Activated T-helper 17 cell treated with anti-CD3 and anti-CD28 coated beads, Interleukin-2, amount 50 U/mL, for 72 hours (primary cell): ENCODE results near the gene RAB5IF. TPM values are rescaled to one million over a fixed set of nuclear protein-coding genes. Genes with fewer than 3 reads are reported as not detected.

ENCODE experiments used
- ATAC-seq: fragments of 150-1000 bp; cut with Tn5 transposase; replicated peaks from 2 replicates; pipeline ENCODE4 v1.10.0; 2021; ENCODE audit warnings: mild to moderate bottlenecking, moderate library complexity
- H3K27ac Mint-ChIP-seq: one replicate; pipeline ENCODE4 v1.8.0; 2022; ENCODE audit warnings: mixed read lengths
- H3K27me3 Mint-ChIP-seq: one replicate; pipeline ENCODE4 v1.8.0; 2022; ENCODE audit warnings: mixed read lengths
- H3K36me3 Mint-ChIP-seq: one replicate; pipeline ENCODE4 v1.8.0; 2022; ENCODE audit warnings: low read depth, mild to moderate bottlenecking, mixed read lengths
- H3K4me1 Mint-ChIP-seq: one replicate; pipeline ENCODE4 v1.8.0; 2022; ENCODE audit warnings: mixed read lengths
- H3K4me3 Mint-ChIP-seq: one replicate; pipeline ENCODE4 v1.8.0; 2022; ENCODE audit warnings: mild to moderate bottlenecking, mixed read lengths
- H3K9me3 Mint-ChIP-seq: one replicate; pipeline ENCODE4 v1.8.0; 2022; ENCODE audit warnings: mixed read lengths
- total RNA-seq, 2 donors: library from RNA; stranded (reverse); gene quantifications; one replicate each; pipeline ENCODE4 v1.2.3, GENCODE V29; 2022

Gene RAB5IF
- total RNA-seq, 2 donors from 2014 or later = 60.8 to 186 TPM

DNA sequence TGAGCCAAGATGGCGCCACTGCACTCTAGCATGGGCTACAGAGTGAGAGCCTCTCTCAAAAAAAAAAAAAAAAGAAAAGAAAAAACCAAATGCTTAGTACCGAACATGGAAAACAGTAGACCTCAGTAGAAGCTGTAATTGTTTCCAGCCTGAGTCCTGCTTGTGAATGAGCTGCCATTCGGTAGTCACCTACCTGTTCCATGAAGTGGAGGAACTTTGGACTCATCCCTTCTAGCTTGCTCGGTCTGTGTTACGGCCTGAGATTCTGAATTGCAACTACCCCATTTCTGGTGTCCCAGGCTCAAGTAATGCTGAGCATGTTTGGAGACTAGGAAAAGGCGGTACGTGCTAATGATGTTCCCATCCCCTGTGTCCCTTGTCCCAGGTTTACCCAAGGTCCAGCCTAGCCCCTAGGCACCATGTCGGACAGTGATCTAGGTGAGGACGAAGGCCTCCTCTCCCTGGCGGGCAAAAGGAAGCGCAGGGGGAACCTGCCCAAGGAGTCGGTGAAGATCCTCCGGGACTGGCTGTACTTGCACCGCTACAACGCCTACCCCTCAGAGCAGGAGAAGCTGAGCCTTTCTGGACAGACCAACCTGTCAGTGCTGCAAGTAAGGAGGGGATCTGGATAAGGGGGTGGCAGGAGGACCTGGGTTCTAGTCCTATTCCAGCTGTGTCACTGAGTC lies 27.1 kb upstream of the RAB5IF start:
- H3K9me3 Mint-ChIP-seq = no peaks in the 10 kb centered on the region
- no peak overlapping the region for H3K4me3 Mint-ChIP-seq
- ATAC-seq = no peak
- no peaks in the 10 kb centered on the region for H3K27me3 Mint-ChIP-seq
- no peak overlapping the region for H3K27ac Mint-ChIP-seq
- peaks cover 25% of the 10 kb centered on the region for H3K4me1 Mint-ChIP-seq
- peaks cover 86% of the 10 kb centered on the region for H3K36me3 Mint-ChIP-seq

DNA sequence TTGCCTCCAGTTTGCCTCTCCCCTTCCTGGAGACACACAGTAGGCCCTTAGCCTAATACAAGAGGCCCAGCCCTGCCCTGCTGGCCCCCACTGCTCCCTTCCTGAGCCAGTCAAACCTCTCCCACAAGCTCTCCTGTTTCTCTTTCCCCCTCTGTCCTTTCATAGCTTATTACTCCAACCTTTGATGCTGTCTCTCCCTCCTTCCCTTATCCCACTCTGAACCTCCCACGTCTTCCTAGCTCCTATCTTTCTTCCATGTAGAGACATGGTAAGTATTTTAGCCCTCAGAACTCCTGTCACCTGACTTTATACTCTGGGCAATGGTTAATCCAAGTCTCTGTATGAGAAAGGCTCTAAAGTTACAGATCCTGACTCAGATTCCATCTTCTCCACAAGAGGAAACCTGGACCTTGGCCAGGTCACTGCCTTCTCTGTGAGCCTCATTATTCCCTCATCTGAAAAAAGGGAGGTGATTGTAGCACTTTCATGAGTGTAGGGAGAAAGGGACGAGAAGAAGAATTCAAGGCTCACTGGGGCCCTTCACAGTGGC lies 25.5 kb upstream of the RAB5IF start:
- ATAC-seq = no peak
- peaks cover 87% of the 10 kb centered on the region for H3K36me3 Mint-ChIP-seq
- peak overlapping the region; percentile 51 for H3K27ac Mint-ChIP-seq
- H3K9me3 Mint-ChIP-seq = no peaks in the 10 kb centered on the region
- H3K27me3 Mint-ChIP-seq = no peaks in the 10 kb centered on the region
- H3K4me1 Mint-ChIP-seq = peaks cover 19% of the 10 kb centered on the region
- no peak overlapping the region for H3K4me3 Mint-ChIP-seq

DNA sequence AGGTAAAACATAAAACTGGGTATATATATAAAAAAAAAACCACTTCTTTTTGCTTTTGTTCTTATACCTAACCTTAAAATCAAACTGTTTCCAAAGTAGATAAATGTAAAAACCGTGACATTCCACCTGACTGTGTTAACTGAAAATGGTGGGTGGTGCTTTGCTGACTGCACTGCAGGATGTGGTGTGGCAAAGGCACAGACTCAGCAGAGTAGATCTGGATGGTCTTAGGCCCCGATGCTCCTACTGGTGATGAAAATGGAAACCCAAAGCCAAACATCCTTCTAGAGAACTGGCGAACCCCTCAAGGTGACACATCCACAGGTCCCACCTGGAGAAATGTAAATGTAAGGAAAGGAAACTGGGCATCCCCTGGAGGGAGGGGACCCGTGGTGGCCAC lies 23.3 kb upstream of the RAB5IF start:
- Mint-ChIP-seq H3K9me3 (no peaks in the 10 kb centered on the region), H3K4me1 (peaks cover 21% of the 10 kb centered on the region), H3K27ac (peak overlapping the region; percentile 89), H3K27me3 (no peaks in the 10 kb centered on the region), H3K36me3 (peaks cover 85% of the 10 kb centered on the region), H3K4me3 (peak overlapping the region; percentile 46)
- peak; percentile 98 for ATAC-seq

- Mint-ChIP-seq H3K27ac (peak overlapping the region; percentile 89), H3K4me1 (peaks cover 26% of the 10 kb centered on the region), H3K36me3 (peaks cover 85% of the 10 kb centered on the region), H3K4me3 (peak overlapping the region; percentile 46), H3K27me3 (no peaks in the 10 kb centered on the region), H3K9me3 (no peaks in the 10 kb centered on the region)
- no peak for ATAC-seq
Measured at GRCh38 chr20:36582821-36583220, 22.8 kb upstream of the RAB5IF start.

DNA sequence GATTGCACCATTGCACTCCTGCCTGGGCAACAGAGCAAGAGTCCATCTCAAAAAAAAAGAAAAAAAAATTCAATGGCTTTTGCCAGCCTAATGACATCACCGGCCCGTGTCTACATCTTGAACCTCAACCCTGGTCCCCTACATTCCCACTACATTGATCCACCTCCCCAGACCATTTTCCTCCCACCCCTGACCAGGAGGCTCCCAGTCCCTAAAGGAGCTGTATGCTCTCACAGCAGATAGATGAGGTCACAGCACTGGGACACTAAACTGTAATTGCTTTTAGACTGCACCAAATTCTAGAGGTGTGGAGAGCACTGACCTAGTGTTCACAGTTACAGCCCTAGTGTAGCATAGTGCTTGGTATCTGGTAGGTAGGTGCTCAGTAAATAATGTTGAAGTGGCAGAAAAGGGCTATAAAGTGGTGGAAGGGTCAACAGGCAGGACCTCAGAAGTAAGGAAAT lies 21.5 kb upstream of the RAB5IF start:
- H3K27me3 Mint-ChIP-seq = no peaks in the 10 kb centered on the region
- H3K4me3 Mint-ChIP-seq = no peak overlapping the region
- no peaks in the 10 kb centered on the region for H3K9me3 Mint-ChIP-seq
- H3K36me3 Mint-ChIP-seq = peaks cover 84% of the 10 kb centered on the region
- ATAC-seq = no peak
- H3K4me1 Mint-ChIP-seq = peaks cover 26% of the 10 kb centered on the region
- no peak overlapping the region for H3K27ac Mint-ChIP-seq

- Mint-ChIP-seq H3K36me3 (peaks cover 84% of the 10 kb centered on the region), H3K4me3 (no peak overlapping the region), H3K27ac (no peak overlapping the region), H3K9me3 (no peaks in the 10 kb centered on the region), H3K27me3 (no peaks in the 10 kb centered on the region), H3K4me1 (peaks cover 20% of the 10 kb centered on the region)
- no peak for ATAC-seq
Measured at GRCh38 chr20:36585410-36586125, 20.0 kb upstream of the RAB5IF start.

GRCh38 chr20:36587388-36588070 lies 18.1 kb upstream of the RAB5IF start:
- Mint-ChIP-seq H3K9me3 (no peaks in the 10 kb centered on the region), H3K36me3 (peaks cover 84% of the 10 kb centered on the region), H3K4me3 (peak overlapping the region; percentile 20), H3K27ac (peak overlapping the region; percentile 82), H3K4me1 (peaks cover 26% of the 10 kb centered on the region), H3K27me3 (no peaks in the 10 kb centered on the region)
- ATAC-seq = peak; percentile 28

- no peaks in the 10 kb centered on the region for H3K9me3 Mint-ChIP-seq
- H3K4me1 Mint-ChIP-seq = peaks cover 45% of the 10 kb centered on the region
- peak overlapping the region; percentile 88 for H3K4me3 Mint-ChIP-seq
- ATAC-seq = no peak
- H3K27me3 Mint-ChIP-seq = no peaks in the 10 kb centered on the region
- H3K36me3 Mint-ChIP-seq = peaks cover 91% of the 10 kb centered on the region
- H3K27ac Mint-ChIP-seq = peak overlapping the region; percentile 85
Measured at GRCh38 chr20:36591281-36591680, 14.3 kb upstream of the RAB5IF start.

DNA sequence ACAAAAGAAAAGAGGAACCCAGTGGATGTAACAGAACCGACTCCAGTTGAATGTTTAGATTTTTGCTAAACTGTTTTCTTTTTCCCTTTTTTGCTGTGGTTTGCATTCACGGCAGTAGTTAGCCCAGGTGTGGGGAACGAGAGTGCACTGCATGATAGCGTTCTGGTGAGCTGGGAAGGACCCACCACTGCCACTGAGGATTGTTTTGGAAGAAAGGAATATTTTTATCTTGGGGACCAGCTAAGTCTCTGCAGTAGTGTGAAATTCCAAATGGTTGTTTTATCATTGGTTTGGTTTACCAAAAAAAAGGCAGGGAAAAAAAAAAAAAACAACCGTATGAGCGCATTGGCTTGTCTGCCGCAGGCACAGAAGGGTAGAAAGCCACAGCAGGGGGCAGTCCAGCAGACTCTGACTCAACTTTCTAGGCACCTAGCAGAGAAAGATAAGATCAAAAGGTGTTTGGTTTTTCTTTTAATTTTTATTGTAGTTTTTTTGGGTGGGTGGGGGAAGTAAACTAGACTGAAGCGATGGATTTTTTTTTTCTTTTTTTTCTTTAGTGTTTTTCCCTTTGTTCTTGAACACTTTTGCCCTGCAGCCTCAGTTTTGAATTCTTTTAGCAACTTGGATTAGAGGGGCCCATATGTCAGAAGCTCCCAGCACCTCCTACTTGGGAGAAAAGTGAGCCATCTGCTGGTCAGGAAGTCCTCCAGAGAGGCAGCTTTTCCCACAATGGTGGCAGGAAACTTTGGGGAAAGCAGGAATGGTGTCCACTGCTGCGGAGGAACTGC lies 13.5 kb upstream of the RAB5IF start:
- H3K27me3 Mint-ChIP-seq = no peaks in the 10 kb centered on the region
- H3K4me3 Mint-ChIP-seq = peak overlapping the region; percentile 88
- peaks cover 40% of the 10 kb centered on the region for H3K4me1 Mint-ChIP-seq
- peak; percentile 64 for ATAC-seq
- no peaks in the 10 kb centered on the region for H3K9me3 Mint-ChIP-seq
- H3K27ac Mint-ChIP-seq = peak overlapping the region; percentile 85
- peaks cover 83% of the 10 kb centered on the region for H3K36me3 Mint-ChIP-seq

DNA sequence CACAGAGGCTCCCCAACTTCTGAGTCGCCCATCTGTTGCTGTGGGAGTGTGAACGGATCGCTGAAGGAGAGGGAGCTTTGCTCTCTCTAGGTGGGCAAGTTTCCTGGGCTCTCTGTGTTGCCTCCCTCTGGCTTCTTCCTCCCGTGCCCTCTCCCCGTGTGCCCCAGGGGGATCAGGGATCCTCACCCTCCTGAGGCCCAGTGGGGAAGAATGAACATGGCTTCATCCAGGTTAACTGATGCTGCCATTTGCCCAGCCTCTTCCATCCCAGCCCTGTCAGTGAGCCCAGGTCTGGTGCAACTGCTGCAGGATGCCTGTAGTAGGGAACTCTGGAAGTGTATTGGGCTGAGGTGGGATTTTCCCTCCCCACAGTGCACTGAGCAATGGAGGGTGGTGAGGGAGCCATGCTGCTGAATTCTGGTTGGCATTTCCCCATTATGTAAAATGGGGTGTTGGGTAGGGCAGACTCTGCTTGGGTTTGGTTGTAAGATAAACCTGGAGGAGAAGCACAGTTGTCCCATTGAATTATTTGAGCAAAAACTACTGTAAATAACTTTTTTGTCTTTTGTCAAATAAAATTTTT lies 12.1 kb upstream of the RAB5IF start:
- Mint-ChIP-seq H3K9me3 (no peaks in the 10 kb centered on the region), H3K4me1 (peaks cover 32% of the 10 kb centered on the region), H3K4me3 (peak overlapping the region; percentile 88), H3K27me3 (no peaks in the 10 kb centered on the region), H3K27ac (peak overlapping the region; percentile 92), H3K36me3 (peaks cover 69% of the 10 kb centered on the region)
- ATAC-seq = no peak

DNA sequence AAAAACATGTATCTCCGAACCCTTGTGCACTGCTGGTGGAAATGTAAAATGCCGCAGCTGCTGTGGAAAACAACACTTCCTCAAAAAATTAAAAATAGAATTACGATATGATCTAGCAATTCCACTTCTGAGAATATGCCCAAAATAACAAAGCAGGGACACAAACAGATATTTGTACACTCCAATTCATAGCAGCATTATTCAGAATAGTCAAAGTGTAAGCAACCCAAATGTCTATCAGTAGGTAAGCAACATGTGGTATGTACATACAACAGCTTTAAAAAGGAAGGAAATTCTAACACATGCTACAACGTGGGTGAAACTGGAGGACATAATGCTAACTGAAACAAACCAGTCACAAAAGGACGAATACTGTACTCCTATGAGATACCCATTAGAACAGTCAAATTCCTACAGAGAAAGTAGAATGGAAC lies 5.7 kb upstream of the RAB5IF start:
- peak overlapping the region; percentile 67 for H3K27ac Mint-ChIP-seq
- H3K9me3 Mint-ChIP-seq = no peaks in the 10 kb centered on the region
- H3K4me3 Mint-ChIP-seq = no peak overlapping the region
- H3K4me1 Mint-ChIP-seq = peaks cover 10% of the 10 kb centered on the region
- H3K27me3 Mint-ChIP-seq = no peaks in the 10 kb centered on the region
- peaks cover 8% of the 10 kb centered on the region for H3K36me3 Mint-ChIP-seq
- ATAC-seq = peak; percentile 17

DNA sequence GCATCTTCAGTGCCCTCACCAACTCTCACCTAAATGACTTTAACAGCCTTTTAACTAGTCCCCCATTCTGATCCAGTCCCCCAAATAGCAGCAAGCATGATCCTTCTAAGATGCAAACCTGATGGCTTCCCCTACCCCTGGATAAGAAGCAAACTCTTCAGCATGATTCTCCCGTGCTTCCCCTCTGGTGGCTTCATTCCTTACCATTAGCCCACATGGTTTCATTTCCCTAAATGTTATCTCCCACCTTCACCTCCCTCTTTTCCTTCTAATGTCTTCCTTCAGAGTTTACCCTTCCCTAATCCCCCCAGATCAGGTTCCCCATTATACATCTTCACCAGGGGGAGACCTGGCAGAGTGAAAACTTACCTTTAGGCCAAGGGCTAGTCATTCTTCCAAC lies 4.0 kb upstream of the RAB5IF start:
- Mint-ChIP-seq H3K27ac (no peak overlapping the region), H3K36me3 (peaks cover 14% of the 10 kb centered on the region), H3K27me3 (no peaks in the 10 kb centered on the region), H3K4me3 (no peak overlapping the region), H3K4me1 (peaks cover 4% of the 10 kb centered on the region), H3K9me3 (no peaks in the 10 kb centered on the region)
- no peak for ATAC-seq

DNA sequence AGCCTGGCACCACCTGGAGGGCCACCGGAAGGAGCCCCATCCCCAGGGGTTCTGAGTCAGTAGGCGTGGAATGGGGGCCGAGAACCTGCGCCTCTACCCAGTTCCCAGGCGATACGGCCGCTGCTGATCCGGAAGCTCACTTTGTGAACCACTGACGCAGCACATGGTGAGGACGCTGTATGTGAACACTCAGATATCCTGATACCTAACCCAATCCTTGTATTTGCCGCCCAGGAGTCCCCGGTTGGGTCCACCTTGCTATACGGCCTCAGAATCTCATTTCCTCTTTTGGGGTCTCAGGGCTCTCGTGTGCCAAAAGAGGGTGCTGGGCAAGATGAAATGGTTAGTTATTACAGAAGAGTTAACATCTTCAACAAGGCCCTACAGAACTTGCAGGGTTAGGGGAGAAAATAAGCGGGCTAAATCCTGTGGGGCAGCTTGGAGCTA lies 604 bp upstream of the RAB5IF start:
- ATAC-seq = peak; percentile 58
- peak overlapping the region; percentile 96 for H3K27ac Mint-ChIP-seq
- H3K4me1 Mint-ChIP-seq = peaks cover 7% of the 10 kb centered on the region
- H3K36me3 Mint-ChIP-seq = peaks cover 48% of the 10 kb centered on the region
- H3K27me3 Mint-ChIP-seq = no peaks in the 10 kb centered on the region
- H3K4me3 Mint-ChIP-seq = peak overlapping the region; percentile 90
- H3K9me3 Mint-ChIP-seq = no peaks in the 10 kb centered on the region
